HG03521 (cell line): Measurements from ENCODE around the gene HOMER2.
"Not testable (repeated sequence)": the region's sequence is repeated elsewhere in the genome, so short reads cannot be mapped to it uniquely, and the experiment has no call there.

Experiments
- ATAC-seq: cut with Tn5 transposase; IDR thresholded peaks from one replicate; pipeline ENCODE4 v1.9.1; 2021; ENCODE audit warnings: mild to moderate bottlenecking, moderate library complexity; ENCODE audit not compliant: unreplicated experiment

The HOMER2 gene

GRCh38 chr15:82838096-82838735 is 114.3 kb downstream of the HOMER2 start:
- no peak for ATAC-seq

- ATAC-seq: no peak
Measured at GRCh38 chr15:82835391-82835917, 117.1 kb downstream of the HOMER2 start.

GRCh38 chr15:82833362-82833682 is 119.2 kb downstream of the HOMER2 start:
- no peak for ATAC-seq

- peak; percentile 77 for ATAC-seq
Measured at GRCh38 chr15:82832601-82833361, 119.7 kb downstream of the HOMER2 start.

GRCh38 chr15:82831894-82832600 is 120.5 kb downstream of the HOMER2 start:
- no peak for ATAC-seq

GRCh38 chr15:82830427-82831173 is 121.9 kb downstream of the HOMER2 start:
- no peak for ATAC-seq

GRCh38 chr15:82829234-82829633 is 123.3 kb downstream of the HOMER2 start:
- ATAC-seq: no peak

- no peak for ATAC-seq
Measured at GRCh38 chr15:82828075-82828474, 124.4 kb downstream of the HOMER2 start.

- ATAC-seq: no peak
Measured at GRCh38 chr15:82823049-82823448, 129.5 kb downstream of the HOMER2 start.

GRCh38 chr15:82821851-82822250 is 130.7 kb downstream of the HOMER2 start:
- ATAC-seq: not testable (repeated sequence)

GRCh38 chr15:82821396-82821795 is 131.1 kb downstream of the HOMER2 start:
- ATAC-seq: not testable (repeated sequence)

GRCh38 chr15:82820128-82820527 is 132.4 kb downstream of the HOMER2 start:
- ATAC-seq: no peak

- ATAC-seq: no peak
Measured at GRCh38 chr15:82812994-82813393, 139.5 kb downstream of the HOMER2 start.

- no peak for ATAC-seq
Measured at GRCh38 chr15:82810890-82811426, 141.6 kb downstream of the HOMER2 start.

GRCh38 chr15:82810061-82810889 is 142.2 kb downstream of the HOMER2 start:
- no peak for ATAC-seq

GRCh38 chr15:82809308-82810060 is 143.0 kb downstream of the HOMER2 start, which contains the start of gene WHAMM:
TSS of gene WHAMM (plus strand) at chr15:82809628. CDS start at chr15:82809727, 99 bp downstream.
- ATAC-seq: peak; percentile 84

- ATAC-seq: no peak
Measured at GRCh38 chr15:82808634-82809041, 143.9 kb downstream of the HOMER2 start.

- ATAC-seq: no peak
Measured at GRCh38 chr15:82807920-82808633, 144.4 kb downstream of the HOMER2 start.
